KMS-11 (cell line): ENCODE data around the gene DIPK1A.

Experiments used
- H2AFZ ChIP-seq: fragments of 200-600 bp; sonication (generic); 2 replicates; pipeline ENCODE4 v1.6.1; 2016; ENCODE audit warnings: antibody characterized with exemption, mixed run types, low read depth
- H3K27ac ChIP-seq: fragments of 200-600 bp; sonication (generic); 2 replicates; pipeline ENCODE4 v1.6.1; 2016; ENCODE audit warnings: mild to moderate bottlenecking, mixed run types
- H3K27me3 ChIP-seq: fragments of 200-600 bp; sonication (generic); 2 replicates; pipeline ENCODE4 v1.6.1; 2017; ENCODE audit warnings: mild to moderate bottlenecking, low read depth, mixed run types, moderate library complexity; ENCODE audit not compliant: insufficient read depth
- H3K36me3 ChIP-seq: fragments of 200-600 bp; sonication (generic); 2 replicates; pipeline ENCODE4 v1.6.1; 2017; ENCODE audit warnings: mild to moderate bottlenecking, mixed run types; ENCODE audit not compliant: insufficient read depth
- H3K4me1 ChIP-seq: fragments of 200-600 bp; sonication (generic); 2 replicates; pipeline ENCODE4 v1.6.1; 2016; ENCODE audit warnings: mild to moderate bottlenecking, low read depth, mixed run types; ENCODE audit not compliant: poor library complexity, severe bottlenecking
- H3K4me2 ChIP-seq: fragments of 200-600 bp; sonication (generic); 2 replicates; pipeline ENCODE4 v1.7.0; 2016; ENCODE audit warnings: mild to moderate bottlenecking, mixed run types
- H3K4me3 ChIP-seq: fragments of 200-600 bp; sonication (generic); IDR thresholded peaks from 2 replicates; pipeline ENCODE4 v1.6.1; 2017; ENCODE audit warnings: low read depth, low read length, mixed read lengths; ENCODE audit not compliant: insufficient read depth
- H3K79me2 ChIP-seq: fragments of 200-600 bp; sonication (generic); 2 replicates; pipeline ENCODE4 v1.6.1; 2016; ENCODE audit warnings: low read depth, mixed run types; ENCODE audit not compliant: insufficient read depth
- H3K9ac ChIP-seq: fragments of 200-600 bp; sonication (generic); 2 replicates; pipeline ENCODE4 v1.6.1; 2016; ENCODE audit warnings: mild to moderate bottlenecking, mixed run types
- H4K20me1 ChIP-seq: fragments of 200-600 bp; sonication (generic); 2 replicates; pipeline ENCODE4 v1.6.1; 2016; ENCODE audit warnings: mild to moderate bottlenecking, mixed run types; ENCODE audit not compliant: insufficient read depth
- CTCF ChIP-seq: fragments of 200-600 bp; sonication (generic); conservative IDR thresholded peaks from 2 replicates; pipeline ENCODE4 v1.6.1; 2017; ENCODE audit warnings: low read depth, mild to moderate bottlenecking, antibody characterized with exemption, low read length, moderate library complexity, mixed read lengths

The DIPK1A gene

DNA sequence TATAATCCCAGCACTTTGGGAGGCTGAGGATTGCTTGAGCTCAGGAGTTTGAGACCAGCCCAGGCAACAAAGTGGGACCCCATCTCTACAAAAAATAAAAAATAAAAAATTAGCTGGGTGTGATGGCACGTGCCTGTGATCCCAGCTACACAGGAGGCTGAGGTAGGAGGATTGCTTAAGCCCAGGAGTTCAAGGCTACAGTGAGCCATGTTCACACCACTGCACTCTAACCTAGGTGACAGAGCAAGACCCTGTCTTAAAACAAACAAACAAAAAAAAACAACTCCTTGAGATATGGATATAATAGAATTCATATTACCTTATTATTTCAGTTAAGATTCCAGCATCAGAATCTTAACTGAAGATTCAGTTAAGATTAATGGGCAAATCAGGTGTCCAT, 77.1 kb downstream of the DIPK1A start:
- Histone ChIP-seq H3K27me3 (no peaks in the 10 kb centered on the region), H3K36me3 (no peaks in the 10 kb centered on the region), H3K79me2 (no peaks in the 10 kb centered on the region), H3K4me3 (no peak overlapping the region), H2AFZ (no peak overlapping the region), H3K4me2 (no peak overlapping the region), H3K4me1 (peaks cover 12% of the 10 kb centered on the region), H4K20me1 (no peaks in the 10 kb centered on the region), H3K27ac (no peak overlapping the region), H3K9ac (no peak overlapping the region)
- TF ChIP-seq CTCF = no peak

GRCh38 chr1:92883297-92883696, 78.0 kb downstream of the DIPK1A start:
- Histone ChIP-seq H3K4me1 (peaks cover 20% of the 10 kb centered on the region), H3K27me3 (no peaks in the 10 kb centered on the region), H3K4me3 (no peak overlapping the region), H3K36me3 (no peaks in the 10 kb centered on the region), H3K27ac (no peak overlapping the region), H3K9ac (no peak overlapping the region), H3K4me2 (no peak overlapping the region), H3K79me2 (no peaks in the 10 kb centered on the region), H4K20me1 (no peaks in the 10 kb centered on the region), H2AFZ (no peak overlapping the region)
- TF ChIP-seq CTCF = no peak

DNA sequence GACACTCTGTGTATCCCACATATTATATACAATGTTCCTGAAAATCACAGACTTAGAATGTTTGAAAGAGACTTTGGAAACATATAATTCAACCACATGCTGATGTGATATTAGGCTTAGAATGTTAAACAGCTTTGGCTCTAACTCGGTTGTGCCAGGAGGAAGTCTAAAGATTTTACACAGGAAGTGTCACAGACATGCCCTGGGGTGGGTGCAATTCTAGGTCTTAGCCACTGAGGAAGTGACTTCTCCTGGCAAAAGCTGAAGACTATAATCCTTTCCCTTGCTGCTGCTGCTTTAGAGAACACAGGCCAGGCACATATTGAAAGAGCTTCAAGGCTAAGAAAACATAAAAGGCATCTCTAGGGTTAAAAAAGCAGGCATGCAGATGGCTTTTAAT, 78.4 kb downstream of the DIPK1A start:
- H3K27me3 ChIP-seq = no peaks in the 10 kb centered on the region
- H3K4me3 ChIP-seq = no peak overlapping the region
- H3K79me2 ChIP-seq = no peaks in the 10 kb centered on the region
- H4K20me1 ChIP-seq = no peaks in the 10 kb centered on the region
- H3K9ac ChIP-seq = no peak overlapping the region
- H3K4me2 ChIP-seq = no peak overlapping the region
- H3K36me3 ChIP-seq = no peaks in the 10 kb centered on the region
- no peak overlapping the region for H3K27ac ChIP-seq
- TF ChIP-seq CTCF = no peak
- no peak overlapping the region for H2AFZ ChIP-seq
- H3K4me1 ChIP-seq = peaks cover 25% of the 10 kb centered on the region

DNA sequence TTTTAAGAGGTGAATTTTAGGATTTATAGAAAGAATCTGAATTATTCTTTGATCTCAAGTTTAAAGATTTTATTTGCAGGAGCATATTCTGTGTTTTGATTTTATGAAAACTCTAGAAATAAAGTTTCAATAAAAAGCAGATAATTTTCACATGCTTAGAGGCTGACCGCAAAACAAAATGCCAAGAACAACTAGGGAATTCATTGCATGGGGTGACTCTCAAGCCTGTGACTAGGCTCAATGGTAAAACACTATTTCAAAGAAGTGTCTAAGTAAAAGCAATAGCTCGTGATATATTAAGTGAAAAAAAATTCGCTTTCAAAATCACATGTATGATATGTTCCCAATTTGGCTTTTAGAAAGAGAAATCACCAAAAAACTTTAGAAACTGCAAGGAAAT, 79.9 kb downstream of the DIPK1A start:
- Histone ChIP-seq H3K9ac (no peak overlapping the region), H4K20me1 (no peaks in the 10 kb centered on the region), H3K4me3 (no peak overlapping the region), H3K4me2 (no peak overlapping the region), H3K27ac (no peak overlapping the region), H3K27me3 (no peaks in the 10 kb centered on the region), H3K79me2 (no peaks in the 10 kb centered on the region), H3K4me1 (peaks cover 36% of the 10 kb centered on the region), H2AFZ (no peak overlapping the region), H3K36me3 (no peaks in the 10 kb centered on the region)
- no peak for TF ChIP-seq CTCF
